Epithelial cell of prostate (primary cell): ENCODE measurements around the gene SUN5.
"Not testable (repeated sequence)": the region's sequence is repeated elsewhere in the genome, so short reads cannot be mapped to it uniquely, and the experiment has no call there.

Experiments used
- DNase-seq: peaks from one replicate; pipeline ENCODE4 v3.0.0-alpha.2; 2011; ENCODE audit warnings: low read depth, low spot score
- H3K27ac ChIP-seq: fragments of 450-650 bp; 2 replicates; pipeline ENCODE4 v1.5.1; 2017; ENCODE audit warnings: mild to moderate bottlenecking

SUN5 gene

GRCh38 chr20:33004141-33004751, at the start of gene SUN5:
Gene SUN5 (minus strand): TSS chr20:33004433. CDS start chr20:33004340, 93 bp downstream.
- no peak for DNase-seq

GRCh38 chr20:33053291-33054106, 49.3 kb upstream of the SUN5 start, which contains the start of gene BPIFB3:
Gene BPIFB3 (plus strand): TSS chr20:33053903. CDS start chr20:33055436, 1,533 bp downstream.
- no peak for DNase-seq
- H3K27ac ChIP-seq = no peak within 1 kb of the TSS

More at GRCh38 chr20:33004141-33004751, at the start of gene SUN5:
- no peak within 1 kb of the TSS for H3K27ac ChIP-seq

- H3K27ac ChIP-seq = no peak overlapping the region
- no peak for DNase-seq
These were observed 47.1 kb upstream of the SUN5 start for GRCh38 chr20:33051333-33051732.

GRCh38 chr20:33046412-33046811, 42.2 kb upstream of the SUN5 start:
- no peak for DNase-seq
- no peak overlapping the region for H3K27ac ChIP-seq

- not testable (repeated sequence) for H3K27ac ChIP-seq, DNase-seq
These were observed 41.0 kb upstream of the SUN5 start for GRCh38 chr20:33045129-33045721.

GRCh38 chr20:33043731-33044181, 39.5 kb upstream of the SUN5 start:
- no peak for DNase-seq
- H3K27ac ChIP-seq = no peak overlapping the region

- no peak overlapping the region for H3K27ac ChIP-seq
- no peak for DNase-seq
These were observed 38.9 kb upstream of the SUN5 start for GRCh38 chr20:33042983-33043730.

- DNase-seq = no peak
These were observed 38.2 kb upstream of the SUN5 start for GRCh38 chr20:33042430-33042829.

GRCh38 chr20:33038243-33038642, 34.0 kb upstream of the SUN5 start:
- H3K27ac ChIP-seq = no peak overlapping the region
- no peak for DNase-seq

More at GRCh38 chr20:33042430-33042829, 38.2 kb upstream of the SUN5 start:
- no peak overlapping the region for H3K27ac ChIP-seq

GRCh38 chr20:33037456-33037855, 33.2 kb upstream of the SUN5 start:
- no peak overlapping the region for H3K27ac ChIP-seq
- DNase-seq = no peak

GRCh38 chr20:33034901-33035492, 30.8 kb upstream of the SUN5 start:
- DNase-seq = no peak
- H3K27ac ChIP-seq = no peak overlapping the region

- no peak overlapping the region for H3K27ac ChIP-seq
- DNase-seq = no peak
These were observed 29.9 kb upstream of the SUN5 start for GRCh38 chr20:33034115-33034514.

GRCh38 chr20:33033381-33033780, 29.1 kb upstream of the SUN5 start:
- H3K27ac ChIP-seq = no peak overlapping the region
- no peak for DNase-seq

- no peak overlapping the region for H3K27ac ChIP-seq
- no peak for DNase-seq
These were observed 28.3 kb upstream of the SUN5 start for GRCh38 chr20:33032555-33032954.

- DNase-seq = no peak
- no peak within 1 kb of the TSS for H3K27ac ChIP-seq
These were observed 27.3 kb upstream of the SUN5 start, which contains the start of gene BPIFB6 for GRCh38 chr20:33031531-33031930. Gene BPIFB6 (plus strand): TSS chr20:33031648. CDS start chr20:33031648, 0 bp downstream.

GRCh38 chr20:33030569-33030968, 26.3 kb upstream of the SUN5 start:
- DNase-seq = no peak
- H3K27ac ChIP-seq = no peak overlapping the region

- H3K27ac ChIP-seq = no peak overlapping the region
- DNase-seq = no peak
These were observed 25.8 kb upstream of the SUN5 start for GRCh38 chr20:33030076-33030475.

GRCh38 chr20:33028875-33029274, 24.6 kb upstream of the SUN5 start:
- H3K27ac ChIP-seq = no peak overlapping the region
- DNase-seq = no peak

- DNase-seq = no peak
- H3K27ac ChIP-seq = no peak overlapping the region
These were observed 23.8 kb upstream of the SUN5 start for GRCh38 chr20:33027769-33028751.
